Stimulated activated CD4-positive, alpha-beta T cell treated with anti-CD3 and anti-CD28 coated beads, Interleukin-15, amount 100 ng/mL, for 24 hours (primary cell): ENCODE data around the gene ANKFN1.

Experiments used
- DNase-seq: peaks from one replicate; pipeline ENCODE4 v3.0.0-alpha.2; 2020

ANKFN1 gene

GRCh38 chr17:56521414-56522141 lies 368.3 kb downstream of the ANKFN1 start:
- no peak for DNase-seq

- DNase-seq: no peak
Measured at GRCh38 chr17:56523042-56523441, 369.8 kb downstream of the ANKFN1 start.

- no peak for DNase-seq
Measured at GRCh38 chr17:56528696-56529095, 375.4 kb downstream of the ANKFN1 start.

- no peak for DNase-seq
Measured at GRCh38 chr17:56532926-56533325, 379.7 kb downstream of the ANKFN1 start.

- DNase-seq: no peak
Measured at GRCh38 chr17:56536766-56537165, 383.5 kb downstream of the ANKFN1 start.

GRCh38 chr17:56540836-56541235 lies 387.6 kb downstream of the ANKFN1 start:
- no peak for DNase-seq

- no peak for DNase-seq
Measured at GRCh38 chr17:56543280-56543679, 390.0 kb downstream of the ANKFN1 start.

GRCh38 chr17:56545106-56545505 lies 391.8 kb downstream of the ANKFN1 start:
- DNase-seq: no peak

GRCh38 chr17:56545930-56546329 lies 392.7 kb downstream of the ANKFN1 start:
- no peak for DNase-seq

GRCh38 chr17:56548661-56549060 lies 395.4 kb downstream of the ANKFN1 start:
- DNase-seq: no peak

GRCh38 chr17:56549501-56549900 lies 396.2 kb downstream of the ANKFN1 start:
- DNase-seq: no peak

- DNase-seq: no peak
Measured at GRCh38 chr17:56557682-56558081, 404.4 kb downstream of the ANKFN1 start.

- DNase-seq: no peak
Measured at GRCh38 chr17:56558088-56558487, 404.8 kb downstream of the ANKFN1 start.
